H1 (cell line): ENCODE measurements around the gene CHMP6. TPM values are rescaled to one million over a fixed set of nuclear protein-coding genes. Genes with fewer than 3 reads are reported as not detected.

ENCODE experiments used
- ATF2 ChIP-seq: IDR thresholded peaks from 2 replicates; pipeline ENCODE4 v1.6.1; 2012; ENCODE audit warnings: low read length, inconsistent platforms
- CHD7 ChIP-seq: fragments of 300-600 bp; sonication (generic); IDR thresholded peaks from 2 replicates; pipeline ENCODE4 v1.7.1; 2012; ENCODE audit warnings: low read length, moderate library complexity, mild to moderate bottlenecking, inconsistent platforms; ENCODE audit not compliant: insufficient replicate concordance
- POLR2AphosphoS5 ChIP-seq: IDR thresholded peaks from 2 replicates; pipeline ENCODE4 v1.6.1; 2011; ENCODE audit warnings: low read depth, low read length
- POU5F1 ChIP-seq: IDR thresholded peaks from 2 replicates; pipeline ENCODE4 v1.6.1; 2011; ENCODE audit warnings: low read depth, mild to moderate bottlenecking, low read length, moderate library complexity
- polyA plus RNA-seq, 7 experiments: library from polyadenylated mRNA; depleted of rRNA in 3 of 7; stranded (reverse) in 5 of 7; unstranded in 2 of 7; fragments of >200 nt in 5 of 7; fragments of 200-250 nt in 2 of 7; gene quantifications; 1 replicate in 5 of 7; 2 replicates in 1 of 7; 4 replicates in 1 of 7; pipeline versions ENCODE4 v1.2.1 to v1.2.3, GENCODE V29; 2011 to 2013; ENCODE audit warnings: missing spikeins in 2 of 7, mixed read lengths in 2 of 7
- total RNA-seq: library from RNA; stranded (reverse); fragmentation: NEBNext Ultra II Directional; extraction: Animal tissue kit (Norgen Biotek cat#: 25700); gene quantifications from 2 replicates; pipeline ENCODE4 v1.2.1, GENCODE V29; 2021
- TF ChIP-seq, protein P1 (sequence below), 3 experiments: IDR thresholded peaks; 1 replicate in 2 of 3; 2 replicates in 1 of 3; pipeline versions ENCODE4 v1.5.1 to v1.6.1; 2011; ENCODE audit warnings: low read length in 3 of 3, mild to moderate bottlenecking in 3 of 3, inconsistent platforms in 2 of 3, low read depth in 1 of 3, moderate library complexity in 1 of 3; ENCODE audit not compliant: insufficient read depth in 1 of 3; ENCODE audit errors: control extremely low read depth in 1 of 3

Gene CHMP6
- total and polyA plus RNA-seq, 2 of the 8 experiments (the other 6 are each of a cell fraction or from before 2014, with no cell fraction given) = 15.7 to 24.3 TPM

DNA sequence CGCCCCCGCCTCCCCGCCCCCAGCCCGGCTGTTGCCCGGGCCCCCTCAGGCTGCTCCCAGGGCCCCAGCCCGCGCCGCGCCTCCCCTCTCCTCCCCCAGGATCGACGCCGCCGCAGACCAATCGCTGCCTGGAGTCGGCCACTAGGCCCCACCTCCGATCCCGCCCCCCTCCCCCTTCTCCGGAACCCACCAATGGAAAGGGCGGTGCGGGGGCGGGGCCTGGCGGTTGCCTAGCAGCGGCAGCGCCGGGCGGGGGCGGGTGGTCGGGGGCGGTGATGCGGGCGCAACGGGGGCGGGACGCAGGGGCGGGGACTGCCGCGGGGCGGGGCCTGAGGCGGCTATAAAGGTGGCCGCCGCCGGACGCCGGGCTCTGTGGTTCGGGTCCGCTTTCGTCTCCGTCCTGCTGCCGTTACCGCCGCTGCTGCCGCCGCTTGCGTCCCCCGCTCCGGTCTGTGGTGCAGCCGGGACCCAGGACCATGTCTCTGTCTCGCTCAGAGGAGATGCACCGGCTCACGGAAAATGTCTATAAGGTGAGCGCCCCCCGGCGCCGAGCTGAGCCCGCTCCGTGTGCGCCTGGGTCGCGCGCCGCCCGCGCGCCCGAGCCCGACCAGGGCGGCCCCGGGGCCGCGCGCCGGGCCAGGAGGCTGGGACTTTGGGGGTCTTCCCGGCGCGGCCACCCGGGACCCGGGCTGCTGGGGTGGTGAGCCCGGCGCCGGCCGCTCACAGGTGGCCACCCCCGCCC, 43.3 kb downstream of the CHMP6 start, which contains the start of gene BAIAP2 (continued):
- TF ChIP-seq, protein P1, sequence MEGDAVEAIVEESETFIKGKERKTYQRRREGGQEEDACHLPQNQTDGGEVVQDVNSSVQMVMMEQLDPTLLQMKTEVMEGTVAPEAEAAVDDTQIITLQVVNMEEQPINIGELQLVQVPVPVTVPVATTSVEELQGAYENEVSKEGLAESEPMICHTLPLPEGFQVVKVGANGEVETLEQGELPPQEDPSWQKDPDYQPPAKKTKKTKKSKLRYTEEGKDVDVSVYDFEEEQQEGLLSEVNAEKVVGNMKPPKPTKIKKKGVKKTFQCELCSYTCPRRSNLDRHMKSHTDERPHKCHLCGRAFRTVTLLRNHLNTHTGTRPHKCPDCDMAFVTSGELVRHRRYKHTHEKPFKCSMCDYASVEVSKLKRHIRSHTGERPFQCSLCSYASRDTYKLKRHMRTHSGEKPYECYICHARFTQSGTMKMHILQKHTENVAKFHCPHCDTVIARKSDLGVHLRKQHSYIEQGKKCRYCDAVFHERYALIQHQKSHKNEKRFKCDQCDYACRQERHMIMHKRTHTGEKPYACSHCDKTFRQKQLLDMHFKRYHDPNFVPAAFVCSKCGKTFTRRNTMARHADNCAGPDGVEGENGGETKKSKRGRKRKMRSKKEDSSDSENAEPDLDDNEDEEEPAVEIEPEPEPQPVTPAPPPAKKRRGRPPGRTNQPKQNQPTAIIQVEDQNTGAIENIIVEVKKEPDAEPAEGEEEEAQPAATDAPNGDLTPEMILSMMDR (IDR thresholded peaks at IDR 0.05; ENCODE audit: control extremely low read depth in 1 of 3, insufficient read depth in 1 of 3, low read depth in 1 of 3, low read length in 3 of 3) = 0 out of 4 replicates have a peak, but pooled peaks of 1 of the 3 experiments have one; percentile 3
- no peak for TF ChIP-seq CHD7
- TF ChIP-seq POLR2AphosphoS5 = peak; percentile 98
- no peak for TF ChIP-seq POU5F1
- TF ChIP-seq ATF2 = no peak
